ENCODE results near the gene FAM229B. TPM values are rescaled to one million over a fixed set of nuclear protein-coding genes. Genes with fewer than 3 reads are reported as not detected.

The FAM229B gene
- total RNA-seq, 1 donor from 2014 or later, result 32.2 TPM

GRCh38 chr6:112041535-112041934 lies 45.9 kb upstream of the FAM229B start:
- Mint-ChIP-seq H3K4me1 (peaks cover 13% of the 10 kb centered on the region), H3K4me3 (peak overlapping the region; percentile 97), H3K9me3 (no peaks in the 10 kb centered on the region), H3K36me3 (no peaks in the 10 kb centered on the region), H3K27ac (peak overlapping the region; percentile 84), H3K27me3 (ENCODE audit: insufficient read depth, low read depth) (peaks cover 4% of the 10 kb centered on the region)
- no peak for DNase-seq (ENCODE audit: low spot score)
- H2AFZ ChIP-seq (replicated peaks), result no peak overlapping the region
- no peak overlapping the region for H3K27ac ChIP-seq
- H3K4me3 ChIP-seq, result no peak overlapping the region
- peaks cover 5% of the 10 kb centered on the region for H3F3A ChIP-seq (ENCODE audit: low read depth)
- no peak for TF ChIP-seq EZH2phosphoT487 (IDR thresholded peaks at IDR 0.05)
- no peak for TF ChIP-seq EZH2 (IDR thresholded peaks at IDR 0.05)
- TF ChIP-seq CTCF (IDR thresholded peaks at IDR 0.05), result no peak
- H3K4me2 ChIP-seq, result no peak overlapping the region
- no peaks in the 10 kb centered on the region for H3K79me2 ChIP-seq (ENCODE audit: low read depth)
- no peaks in the 10 kb centered on the region for H3K9me3 ChIP-seq (ENCODE audit: low read depth)
- no peaks in the 10 kb centered on the region for H4K20me1 ChIP-seq (ENCODE audit: low read depth)
- no peaks in the 10 kb centered on the region for H3K36me3 ChIP-seq
- no peaks in the 10 kb centered on the region for H3K4me1 ChIP-seq
- H3K9ac ChIP-seq, result no peak overlapping the region
- H3K27me3 ChIP-seq, result no peaks in the 10 kb centered on the region

GRCh38 chr6:112043032-112044007 lies 44.1 kb upstream of the FAM229B start:
- no peaks in the 10 kb centered on the region for H3K36me3 Mint-ChIP-seq
- H3K27me3 Mint-ChIP-seq (ENCODE audit: insufficient read depth, low read depth), result no peaks in the 10 kb centered on the region
- peak overlapping the region; percentile 97 for H3K4me3 Mint-ChIP-seq
- H3K27ac Mint-ChIP-seq, result peak overlapping the region; percentile 97
- no peaks in the 10 kb centered on the region for H3K79me2 ChIP-seq (ENCODE audit: low read depth)
- peak overlapping the region; percentile 30 for H3K27ac ChIP-seq
- DNase-seq (ENCODE audit: low spot score), result peak; percentile 97
- no peaks in the 10 kb centered on the region for H4K20me1 ChIP-seq (ENCODE audit: low read depth)
- no peaks in the 10 kb centered on the region for H3K9me3 ChIP-seq (ENCODE audit: low read depth)
- peaks cover 5% of the 10 kb centered on the region for H3F3A ChIP-seq (ENCODE audit: low read depth)
- peak overlapping the region; percentile 95 for H2AFZ ChIP-seq (replicated peaks)
- H3K4me1 ChIP-seq, result peaks cover 1% of the 10 kb centered on the region
- peak overlapping the region; percentile 88 for H3K4me3 ChIP-seq
- peaks cover 4% of the 10 kb centered on the region for H3K9me3 Mint-ChIP-seq
- H3K9ac ChIP-seq, result peak overlapping the region; percentile 42
- H3K36me3 ChIP-seq, result no peaks in the 10 kb centered on the region
- H3K27me3 ChIP-seq, result no peaks in the 10 kb centered on the region
- TF ChIP-seq CTCF (IDR thresholded peaks at IDR 0.05) (peak; percentile 100), EZH2 (IDR thresholded peaks at IDR 0.05) (no peak), EZH2phosphoT487 (IDR thresholded peaks at IDR 0.05) (no peak)
- peaks cover 14% of the 10 kb centered on the region for H3K4me1 Mint-ChIP-seq
- H3K4me2 ChIP-seq, result peak overlapping the region; percentile 77

- no peak overlapping the region for H3K9ac ChIP-seq
Observed at GRCh38 chr6:112044196-112044595, 43.2 kb upstream of the FAM229B start.

More at GRCh38 chr6:112044196-112044595, 43.2 kb upstream of the FAM229B start:
- TF ChIP-seq EZH2 (IDR thresholded peaks at IDR 0.05), result no peak
- TF ChIP-seq EZH2phosphoT487 (IDR thresholded peaks at IDR 0.05), result no peak
- TF ChIP-seq CTCF (IDR thresholded peaks at IDR 0.05), result no peak
- Histone ChIP-seq H3K4me2 (no peak overlapping the region), H3K4me3 (no peak overlapping the region), H3K27me3 (no peaks in the 10 kb centered on the region), H3K27ac (no peak overlapping the region), H3K36me3 (no peaks in the 10 kb centered on the region), H3K9me3 (ENCODE audit: low read depth) (no peaks in the 10 kb centered on the region), H3K79me2 (ENCODE audit: low read depth) (no peaks in the 10 kb centered on the region), H2AFZ (replicated peaks) (no peak overlapping the region), H4K20me1 (ENCODE audit: low read depth) (no peaks in the 10 kb centered on the region), H3K4me1 (peaks cover 5% of the 10 kb centered on the region), H3F3A (ENCODE audit: low read depth) (peaks cover 5% of the 10 kb centered on the region)
- peaks cover 20% of the 10 kb centered on the region for H3K4me1 Mint-ChIP-seq
- DNase-seq (ENCODE audit: low spot score), result no peak
- H3K9me3 Mint-ChIP-seq, result peaks cover 4% of the 10 kb centered on the region
- H3K36me3 Mint-ChIP-seq, result no peaks in the 10 kb centered on the region
- H3K4me3 Mint-ChIP-seq, result no peak overlapping the region
- no peaks in the 10 kb centered on the region for H3K27me3 Mint-ChIP-seq (ENCODE audit: insufficient read depth, low read depth)
- H3K27ac Mint-ChIP-seq, result peak overlapping the region; percentile 9

Measured in neural progenitor cell (in vitro differentiated cells).